Measurements from ENCODE around the gene RAB20.

Gene RAB20

GRCh38 chr13:110486061-110486715 lies 75.3 kb downstream of the RAB20 start:
- no peak for DNase-seq

- no peak for DNase-seq
These were observed 75.9 kb downstream of the RAB20 start for GRCh38 chr13:110485604-110486003.

- DNase-seq = no peak
These were observed 77.1 kb downstream of the RAB20 start for GRCh38 chr13:110484290-110485048.

- no peak for DNase-seq
These were observed 78.0 kb downstream of the RAB20 start for GRCh38 chr13:110483386-110483968.

- DNase-seq = no peak
These were observed 81.4 kb downstream of the RAB20 start for GRCh38 chr13:110480161-110480560.

- DNase-seq = no peak
These were observed 81.9 kb downstream of the RAB20 start for GRCh38 chr13:110479648-110480047.

GRCh38 chr13:110479215-110479545 lies 82.3 kb downstream of the RAB20 start:
- DNase-seq = no peak

- no peak for DNase-seq
These were observed 82.9 kb downstream of the RAB20 start for GRCh38 chr13:110478405-110479214.

GRCh38 chr13:110477706-110478245 lies 83.7 kb downstream of the RAB20 start:
- no peak for DNase-seq

- no peak for DNase-seq
These were observed 85.3 kb downstream of the RAB20 start for GRCh38 chr13:110476220-110476617.

GRCh38 chr13:110475550-110476219 lies 85.8 kb downstream of the RAB20 start:
- DNase-seq = no peak

- DNase-seq = no peak
These were observed 86.4 kb downstream of the RAB20 start for GRCh38 chr13:110475117-110475516.

- no peak for DNase-seq
These were observed 86.8 kb downstream of the RAB20 start for GRCh38 chr13:110474713-110475112.

All from right hindlimb (tissue), 1 donor.